ENCODE results near the gene WDR35.

Gene WDR35

DNA sequence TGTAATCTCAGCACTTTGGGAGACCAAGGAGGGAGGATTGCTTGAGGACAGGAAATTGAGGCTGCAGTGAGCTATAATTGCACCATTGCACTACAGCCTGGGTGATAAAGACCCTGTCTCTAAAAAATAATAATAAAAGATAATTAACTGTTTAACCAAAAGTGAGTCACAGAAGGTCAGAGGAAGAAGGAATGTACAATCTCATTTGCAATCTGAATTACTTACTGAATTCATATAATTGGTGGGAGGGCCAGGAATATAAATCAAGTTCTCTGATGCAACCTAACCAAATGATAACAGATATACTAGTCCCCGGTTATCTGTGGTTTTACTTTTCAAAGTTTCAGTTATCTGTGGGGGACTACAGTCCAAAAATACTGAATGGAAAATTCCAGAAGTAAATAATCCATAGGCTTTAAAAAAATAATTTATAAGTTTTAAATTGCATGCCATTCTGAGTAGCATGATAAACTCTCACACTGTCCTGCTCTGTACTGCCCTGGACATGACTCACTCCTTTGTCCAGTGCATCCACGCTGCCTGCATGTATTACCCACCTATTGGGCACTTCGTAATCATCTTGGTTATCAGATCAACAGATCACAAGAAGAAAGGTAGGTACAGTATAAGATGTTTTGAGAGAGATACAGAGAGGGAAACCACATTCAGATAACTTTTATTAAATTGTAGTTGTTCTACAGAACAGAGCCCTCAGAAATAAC lies 35.3 kb upstream of the WDR35 start:
- Histone ChIP-seq H3K4me1 (ENCODE audit: control insufficient read depth in 2 of 2, insufficient read depth in 2 of 2, low read length in 2 of 2) (peaks cover 2 to 3% of the 10 kb centered on the region in 2 donors), H3K9me3 (ENCODE audit: control insufficient read depth in 2 of 2, low read length in 2 of 2) (no peaks in the 10 kb centered on the region), H3K4me3 (ENCODE audit: low read length in 2 of 2) (no peak overlapping the region), H3K27me3 (ENCODE audit: control insufficient read depth in 2 of 2, insufficient read depth in 2 of 2, low read length in 2 of 2) (no peaks in the 10 kb centered on the region), H3K9ac (ENCODE audit: low read depth in 1 of 2, low read length in 2 of 2) (no peak overlapping the region), H3K27ac (ENCODE audit: low read depth in 2 of 2, low read length in 2 of 2) (no peak overlapping the region), H3K36me3 (ENCODE audit: control insufficient read depth in 2 of 2, insufficient read depth in 2 of 2, low read length in 2 of 2) (peaks cover 3 to 14% of the 10 kb centered on the region in 2 donors)

DNA sequence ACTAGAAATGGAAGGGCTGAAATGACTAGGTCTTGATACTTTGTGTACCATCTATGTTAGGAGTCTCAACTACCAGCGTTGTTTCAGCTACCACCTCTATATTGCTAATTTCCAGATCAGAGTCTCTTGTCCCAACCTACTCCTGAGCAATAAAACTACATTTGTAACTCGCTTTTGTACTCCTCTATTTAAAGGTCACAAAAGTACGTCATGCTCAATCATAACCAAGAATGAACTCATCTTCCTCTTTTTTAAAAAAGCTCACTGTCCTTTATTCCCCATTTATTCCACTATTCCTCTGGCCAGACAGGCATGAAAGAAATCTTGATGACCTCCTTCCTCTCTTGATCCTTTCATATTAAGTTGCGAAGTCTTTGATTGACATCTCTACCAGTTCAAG lies 33.8 kb upstream of the WDR35 start:
- H3K9ac ChIP-seq (ENCODE audit: low read depth in 1 of 2, low read length in 2 of 2), result no peak overlapping the region

DNA sequence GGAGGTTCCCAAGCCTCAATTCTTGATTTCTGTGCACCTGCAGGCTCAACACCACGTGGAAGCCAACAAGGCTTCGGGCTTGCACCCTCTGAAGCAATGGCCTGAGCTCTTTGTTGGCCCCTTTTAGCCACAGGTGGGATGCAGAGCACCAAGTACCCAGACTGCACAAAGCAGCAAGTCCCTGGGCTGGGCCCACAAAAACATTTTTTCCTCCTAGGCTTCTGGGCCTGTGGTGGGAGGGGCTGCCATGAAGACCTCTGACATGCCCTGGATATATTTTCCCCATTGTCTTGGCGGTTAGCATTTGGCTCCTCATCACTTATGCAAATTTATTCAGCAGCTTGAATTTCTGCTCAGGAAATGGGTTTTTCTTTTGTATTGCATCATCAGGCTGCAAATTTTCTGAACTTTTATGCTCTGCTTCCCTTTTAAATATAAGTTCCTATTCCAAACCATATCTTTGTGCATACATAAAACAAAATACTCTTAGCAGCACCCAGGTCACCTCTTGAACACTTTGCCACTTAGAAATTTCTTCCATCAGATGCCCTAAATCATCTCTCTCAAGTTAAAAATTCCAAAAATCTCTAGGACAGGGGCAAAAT lies 31.6 kb upstream of the WDR35 start:
- Histone ChIP-seq H3K9ac (ENCODE audit: low read depth in 1 of 2, low read length in 2 of 2) (no peak overlapping the region), H3K9me3 (ENCODE audit: control insufficient read depth in 2 of 2, low read length in 2 of 2) (no peaks in the 10 kb centered on the region), H3K36me3 (ENCODE audit: control insufficient read depth in 2 of 2, insufficient read depth in 2 of 2, low read length in 2 of 2) (no peaks in the 10 kb centered on the region), H3K4me1 (ENCODE audit: control insufficient read depth in 2 of 2, insufficient read depth in 2 of 2, low read length in 2 of 2) (peaks cover 0 to 2% of the 10 kb centered on the region in 2 donors), H3K27ac (ENCODE audit: low read depth in 2 of 2, low read length in 2 of 2) (no peak overlapping the region), H3K27me3 (ENCODE audit: control insufficient read depth in 2 of 2, insufficient read depth in 2 of 2, low read length in 2 of 2) (no peaks in the 10 kb centered on the region), H3K4me3 (ENCODE audit: low read length in 2 of 2) (no peak overlapping the region)

More for the DNA sequence above, 33.8 kb upstream of the WDR35 start:
- no peak overlapping the region for H3K4me3 ChIP-seq (ENCODE audit: low read length in 2 of 2)
- peaks cover 0 to 5% of the 10 kb centered on the region in 2 donors for H3K36me3 ChIP-seq (ENCODE audit: control insufficient read depth in 2 of 2, insufficient read depth in 2 of 2, low read length in 2 of 2)
- H3K4me1 ChIP-seq (ENCODE audit: control insufficient read depth in 2 of 2, insufficient read depth in 2 of 2, low read length in 2 of 2), result peaks cover 2 to 3% of the 10 kb centered on the region in 2 donors
- H3K27ac ChIP-seq (ENCODE audit: low read depth in 2 of 2, low read length in 2 of 2), result no peak overlapping the region
- no peaks in the 10 kb centered on the region for H3K9me3 ChIP-seq (ENCODE audit: control insufficient read depth in 2 of 2, low read length in 2 of 2)
- no peaks in the 10 kb centered on the region for H3K27me3 ChIP-seq (ENCODE audit: control insufficient read depth in 2 of 2, insufficient read depth in 2 of 2, low read length in 2 of 2)

DNA sequence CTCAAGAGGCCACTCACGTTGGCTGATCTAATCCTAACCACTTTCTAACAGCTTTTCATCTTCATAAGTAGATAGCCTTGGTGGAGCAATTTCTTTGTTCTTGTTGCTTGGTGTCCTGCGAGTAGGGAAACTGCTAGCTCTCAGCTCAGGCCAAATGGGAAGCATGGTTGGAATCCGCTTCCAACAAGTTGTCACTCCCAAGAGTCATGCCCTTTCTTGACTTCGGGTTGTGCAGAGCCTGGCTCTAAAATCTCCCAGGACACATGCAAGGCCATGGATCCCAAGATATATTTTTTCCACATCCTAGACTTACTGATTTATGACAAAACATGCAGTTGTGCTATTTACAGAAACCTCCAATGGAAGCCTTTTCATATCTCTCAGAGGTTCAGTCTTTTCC lies 29.8 kb upstream of the WDR35 start:
- peaks cover 0 to 2% of the 10 kb centered on the region in 2 donors for H3K4me1 ChIP-seq (ENCODE audit: control insufficient read depth in 2 of 2, insufficient read depth in 2 of 2, low read length in 2 of 2)
- H3K27me3 ChIP-seq (ENCODE audit: control insufficient read depth in 2 of 2, insufficient read depth in 2 of 2, low read length in 2 of 2), result no peaks in the 10 kb centered on the region
- no peaks in the 10 kb centered on the region for H3K9me3 ChIP-seq (ENCODE audit: control insufficient read depth in 2 of 2, low read length in 2 of 2)
- no peaks in the 10 kb centered on the region for H3K36me3 ChIP-seq (ENCODE audit: control insufficient read depth in 2 of 2, insufficient read depth in 2 of 2, low read length in 2 of 2)
- no peak overlapping the region for H3K4me3 ChIP-seq (ENCODE audit: low read length in 2 of 2)
- no peak overlapping the region for H3K27ac ChIP-seq (ENCODE audit: low read depth in 2 of 2, low read length in 2 of 2)
- no peak overlapping the region for H3K9ac ChIP-seq (ENCODE audit: low read depth in 1 of 2, low read length in 2 of 2)

DNA sequence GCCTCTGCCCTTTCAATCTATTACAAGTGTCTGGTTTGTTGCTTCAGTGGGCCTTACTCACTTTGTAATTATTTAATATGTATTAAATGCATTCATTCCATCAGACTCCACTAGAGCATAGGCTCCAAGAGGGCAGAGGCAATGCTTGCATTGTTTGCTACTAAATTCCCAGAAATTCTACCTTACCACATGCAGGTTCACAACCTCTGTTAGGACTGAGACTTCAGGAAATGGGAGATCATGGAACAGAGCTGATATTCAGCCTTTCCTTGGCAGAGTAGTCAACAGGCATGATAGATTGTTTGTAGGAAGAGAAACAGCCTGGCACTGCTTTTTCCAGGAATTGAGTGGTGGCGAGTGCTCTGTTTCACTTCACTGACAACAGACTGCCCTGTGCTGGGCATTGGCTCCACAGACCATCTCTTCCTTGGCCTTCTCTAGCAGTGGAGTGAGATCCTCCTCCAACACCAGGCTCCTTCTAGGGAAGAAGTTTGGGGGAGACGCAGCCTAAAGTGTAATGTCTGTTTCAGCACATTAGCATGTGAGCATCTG lies 28.8 kb upstream of the WDR35 start:
- Histone ChIP-seq H3K9ac (ENCODE audit: low read depth in 1 of 2, low read length in 2 of 2) (no peak overlapping the region), H3K9me3 (ENCODE audit: control insufficient read depth in 2 of 2, low read length in 2 of 2) (no peaks in the 10 kb centered on the region), H3K27me3 (ENCODE audit: control insufficient read depth in 2 of 2, insufficient read depth in 2 of 2, low read length in 2 of 2) (no peaks in the 10 kb centered on the region), H3K27ac (ENCODE audit: low read depth in 2 of 2, low read length in 2 of 2) (no peak overlapping the region), H3K4me1 (ENCODE audit: control insufficient read depth in 2 of 2, insufficient read depth in 2 of 2, low read length in 2 of 2) (peaks cover 0 to 2% of the 10 kb centered on the region in 2 donors), H3K4me3 (ENCODE audit: low read length in 2 of 2) (no peak overlapping the region), H3K36me3 (ENCODE audit: control insufficient read depth in 2 of 2, insufficient read depth in 2 of 2, low read length in 2 of 2) (no peaks in the 10 kb centered on the region)

DNA sequence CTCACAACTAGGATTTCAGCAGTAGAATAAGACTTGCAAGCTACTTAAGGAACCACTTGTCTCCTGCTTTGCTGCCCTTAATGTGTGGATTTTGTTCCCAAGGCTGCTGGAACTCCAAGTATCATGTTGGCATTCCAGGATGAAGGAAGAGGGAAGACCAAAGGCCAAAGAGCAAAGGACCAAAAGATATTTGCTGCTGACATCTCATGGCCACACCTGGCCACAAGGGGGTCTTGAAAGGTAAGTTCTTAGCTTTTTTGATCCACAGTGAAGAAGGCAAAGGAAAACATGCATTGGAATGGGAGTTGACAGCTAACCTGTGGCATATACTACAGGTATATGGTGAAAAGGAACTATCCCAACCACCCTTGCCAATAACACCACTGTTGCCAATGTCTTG lies 26.4 kb upstream of the WDR35 start:
- no peak overlapping the region for H3K4me3 ChIP-seq (ENCODE audit: low read length in 2 of 2)
- H3K36me3 ChIP-seq (ENCODE audit: control insufficient read depth in 2 of 2, insufficient read depth in 2 of 2, low read length in 2 of 2), result no peaks in the 10 kb centered on the region
- H3K9me3 ChIP-seq (ENCODE audit: control insufficient read depth in 2 of 2, low read length in 2 of 2), result no peaks in the 10 kb centered on the region
- peaks cover 0 to 3% of the 10 kb centered on the region in 2 donors for H3K4me1 ChIP-seq (ENCODE audit: control insufficient read depth in 2 of 2, insufficient read depth in 2 of 2, low read length in 2 of 2)
- no peak overlapping the region for H3K27ac ChIP-seq (ENCODE audit: low read depth in 2 of 2, low read length in 2 of 2)
- H3K9ac ChIP-seq (ENCODE audit: low read depth in 1 of 2, low read length in 2 of 2), result no peak overlapping the region
- H3K27me3 ChIP-seq (ENCODE audit: control insufficient read depth in 2 of 2, insufficient read depth in 2 of 2, low read length in 2 of 2), result peaks cover 8 to 13% of the 10 kb centered on the region in 2 donors

DNA sequence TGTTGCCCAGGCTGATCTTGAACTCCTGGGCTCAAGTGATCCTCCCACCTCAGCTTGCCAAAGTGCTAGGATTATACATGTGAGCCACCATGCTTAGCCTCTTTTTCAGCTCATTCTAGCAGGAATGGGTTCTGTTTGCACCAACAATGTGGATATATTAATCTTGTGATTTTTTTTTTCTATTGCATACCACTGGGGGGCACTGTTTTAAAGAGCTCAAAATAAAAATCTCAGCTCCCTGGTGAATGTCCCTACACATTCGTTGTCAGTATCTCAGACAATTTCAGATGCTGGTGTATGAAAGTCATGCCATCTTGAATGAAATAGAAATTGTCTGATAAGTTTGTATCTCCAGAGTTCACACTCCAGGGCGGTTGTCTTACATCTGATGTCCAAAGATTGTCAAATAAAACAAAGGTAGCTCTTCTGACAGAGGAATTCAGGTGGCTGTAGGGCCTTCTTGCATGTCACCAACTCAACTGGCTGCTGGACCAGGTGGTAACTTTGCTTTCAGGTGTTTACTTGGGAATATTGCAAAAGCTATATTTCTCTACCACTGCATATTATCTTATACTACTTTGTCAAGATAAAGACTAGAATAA lies 25.7 kb upstream of the WDR35 start:
- no peak overlapping the region for H3K9ac ChIP-seq (ENCODE audit: low read depth in 1 of 2, low read length in 2 of 2)
- peaks cover 15 to 20% of the 10 kb centered on the region in 2 donors for H3K27me3 ChIP-seq (ENCODE audit: control insufficient read depth in 2 of 2, insufficient read depth in 2 of 2, low read length in 2 of 2)
- H3K27ac ChIP-seq (ENCODE audit: low read depth in 2 of 2, low read length in 2 of 2), result no peak overlapping the region
- no peak overlapping the region for H3K4me3 ChIP-seq (ENCODE audit: low read length in 2 of 2)
- H3K9me3 ChIP-seq (ENCODE audit: control insufficient read depth in 2 of 2, low read length in 2 of 2), result no peaks in the 10 kb centered on the region
- peaks cover 0 to 3% of the 10 kb centered on the region in 2 donors for H3K4me1 ChIP-seq (ENCODE audit: control insufficient read depth in 2 of 2, insufficient read depth in 2 of 2, low read length in 2 of 2)
- H3K36me3 ChIP-seq (ENCODE audit: control insufficient read depth in 2 of 2, insufficient read depth in 2 of 2, low read length in 2 of 2), result no peaks in the 10 kb centered on the region

DNA sequence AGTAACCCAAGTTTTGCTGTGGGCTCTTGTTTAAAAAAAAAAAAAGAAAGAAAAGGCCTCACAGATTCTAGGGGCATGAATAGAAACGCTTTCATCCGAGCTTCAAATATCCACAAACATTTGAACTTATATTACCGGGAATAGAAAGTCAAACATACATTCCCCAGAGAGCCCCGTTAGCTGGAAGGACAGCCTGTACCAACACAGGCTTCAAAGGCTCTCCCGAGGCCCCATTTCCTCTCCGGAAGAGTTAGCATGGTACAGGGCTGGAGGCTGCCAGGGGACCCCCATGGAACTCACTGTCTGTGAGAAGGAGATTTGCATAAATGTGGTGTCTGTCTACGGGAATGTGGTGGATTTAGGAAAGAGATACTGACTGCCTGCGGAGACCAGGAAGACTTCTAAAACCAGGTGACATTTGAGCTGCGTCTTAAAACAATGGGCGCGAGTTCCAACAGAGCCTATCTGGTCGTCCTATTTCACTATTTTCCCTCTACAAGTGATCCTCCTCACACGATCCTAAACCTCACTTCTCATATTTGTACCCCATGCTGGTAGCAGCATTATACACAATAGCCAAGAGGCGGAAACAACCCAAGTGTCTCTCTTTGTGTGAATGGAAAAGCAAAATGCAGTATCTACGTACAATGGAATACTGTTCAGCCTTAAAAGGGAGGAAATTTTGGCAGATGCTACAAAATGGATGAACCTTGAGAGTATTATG lies 23.4 kb upstream of the WDR35 start:
- Histone ChIP-seq H3K9ac (ENCODE audit: low read depth in 1 of 2, low read length in 2 of 2) (no peak overlapping the region), H3K27me3 (ENCODE audit: control insufficient read depth in 2 of 2, insufficient read depth in 2 of 2, low read length in 2 of 2) (peaks cover 18 to 26% of the 10 kb centered on the region in 2 donors), H3K27ac (ENCODE audit: low read depth in 2 of 2, low read length in 2 of 2) (no peak overlapping the region), H3K9me3 (ENCODE audit: control insufficient read depth in 2 of 2, low read length in 2 of 2) (no peaks in the 10 kb centered on the region), H3K36me3 (ENCODE audit: control insufficient read depth in 2 of 2, insufficient read depth in 2 of 2, low read length in 2 of 2) (no peaks in the 10 kb centered on the region), H3K4me3 (ENCODE audit: low read length in 2 of 2) (peak overlapping the region; percentile 35 to 55), H3K4me1 (ENCODE audit: control insufficient read depth in 2 of 2, insufficient read depth in 2 of 2, low read length in 2 of 2) (peaks cover 0 to 3% of the 10 kb centered on the region in 2 donors)

DNA sequence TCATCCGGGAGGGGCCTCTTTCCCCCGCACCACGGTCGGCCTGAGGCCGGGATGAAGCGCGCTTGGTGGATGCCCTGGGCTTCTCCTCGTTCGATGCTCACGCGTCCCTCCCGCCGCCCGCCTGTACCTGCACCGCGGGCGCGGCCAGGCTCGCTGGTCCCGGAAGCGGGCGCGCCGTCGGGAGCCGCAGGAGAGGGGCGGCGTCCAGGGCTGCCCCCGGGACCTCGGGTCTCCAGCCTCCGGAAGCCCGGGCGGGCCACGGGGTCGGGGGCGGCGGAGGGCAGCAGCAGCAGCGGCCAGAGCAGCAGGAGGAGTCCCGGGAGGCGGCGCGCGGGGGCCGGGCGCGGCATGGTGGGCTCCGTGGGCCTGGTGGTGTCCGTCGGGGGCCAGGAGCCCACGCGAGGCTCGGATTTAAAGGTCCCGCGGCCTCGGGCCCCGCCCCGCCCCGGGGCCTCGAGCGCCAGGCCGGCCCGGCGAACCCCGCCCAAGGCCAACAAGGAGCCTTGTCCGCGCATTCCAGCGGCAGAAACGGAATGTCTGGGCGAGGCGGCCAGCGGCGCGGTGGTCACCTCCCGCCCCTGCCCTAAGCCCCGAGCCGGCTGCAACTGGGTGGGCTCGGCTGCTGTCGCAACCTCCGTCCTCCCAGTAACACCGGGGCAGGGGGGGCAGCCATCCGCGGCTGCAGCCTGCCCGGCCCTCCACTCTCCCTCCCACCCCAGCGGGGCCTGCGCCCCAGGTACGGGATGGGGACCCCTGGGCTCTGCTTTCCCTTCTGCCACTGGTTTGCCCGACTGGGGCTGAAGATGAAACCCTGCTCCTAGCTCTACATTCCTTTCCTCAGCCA lies 22.6 kb upstream of the WDR35 start, which contains the start of gene MATN3:
MATN3 (minus strand) TSS at position 387 of the 844 bp plus-strand sequence; CDS start at position 350, 37 bp downstream.
- H3K9ac ChIP-seq (ENCODE audit: low read depth in 1 of 2, low read length in 2 of 2), result no peak within 1 kb of the TSS
- H3K27ac ChIP-seq (ENCODE audit: low read depth in 2 of 2, low read length in 2 of 2), result no peak within 1 kb of the TSS
- H3K27me3 ChIP-seq (ENCODE audit: control insufficient read depth in 2 of 2, insufficient read depth in 2 of 2, low read length in 2 of 2), result peaks cover 18 to 26% of the 10 kb centered on the region in 2 donors

More for the DNA sequence above, 22.6 kb upstream of the WDR35 start, which contains the start of gene MATN3:
- H3K4me3 ChIP-seq (ENCODE audit: low read length in 2 of 2), result peak within 1 kb of the TSS; percentile 42 to 55
- no peaks in the 10 kb centered on the region for H3K36me3 ChIP-seq (ENCODE audit: control insufficient read depth in 2 of 2, insufficient read depth in 2 of 2, low read length in 2 of 2)
- H3K9me3 ChIP-seq (ENCODE audit: control insufficient read depth in 2 of 2, low read length in 2 of 2), result no peaks in the 10 kb centered on the region
- H3K4me1 ChIP-seq (ENCODE audit: control insufficient read depth in 2 of 2, insufficient read depth in 2 of 2, low read length in 2 of 2), result peaks cover 0 to 3% of the 10 kb centered on the region in 2 donors
